Fibroblast of peridontal ligament (primary cell): ENCODE measurements around the gene LSM14A.
"Not testable (repeated sequence)": the region's sequence is repeated elsewhere in the genome, so short reads cannot be mapped to it uniquely, and the experiment has no call there.

Experiments
- DNase-seq: peaks from one replicate; pipeline ENCODE4 v3.0.0-alpha.2; 2010; ENCODE audit errors: extremely low read depth

LSM14A gene

DNA sequence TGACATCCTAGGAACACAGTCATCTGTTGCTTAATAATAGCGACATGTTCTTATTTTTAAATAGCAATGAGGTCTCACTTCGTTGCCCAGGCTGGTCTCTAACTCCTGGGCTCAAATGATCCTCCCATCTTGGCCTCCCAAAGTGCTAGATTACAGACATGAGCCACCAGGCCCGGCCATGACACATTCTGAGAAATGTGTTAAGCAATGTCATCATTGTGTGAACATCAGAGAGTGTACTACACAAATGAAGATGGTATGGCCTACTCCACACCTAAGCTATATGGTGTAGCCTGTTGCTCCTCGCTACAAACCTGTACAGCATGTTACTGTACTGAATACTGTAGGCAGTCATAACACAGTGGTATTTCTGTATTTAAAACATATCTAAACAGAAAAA lies 57.4 kb downstream of the LSM14A start:
- no peak for DNase-seq

DNA sequence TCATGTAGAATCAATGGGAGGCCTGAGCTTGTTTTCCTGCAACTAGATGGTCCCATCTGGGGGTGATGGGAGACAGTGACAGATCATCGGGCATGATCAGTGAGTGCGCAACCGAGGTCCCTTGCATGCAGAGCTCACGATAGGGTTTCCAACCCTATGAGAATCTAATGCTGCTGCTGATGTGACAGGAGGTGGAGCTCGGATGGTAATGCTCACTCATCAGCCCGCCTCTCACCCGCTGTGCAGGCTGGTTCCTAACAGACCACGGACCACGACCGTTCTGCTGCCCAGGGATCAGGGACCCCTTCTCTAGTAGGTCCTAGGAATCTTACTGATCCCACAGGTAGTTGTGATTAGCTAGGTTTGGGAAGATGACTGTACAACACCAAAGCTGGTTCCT lies 58.5 kb downstream of the LSM14A start:
- no peak for DNase-seq

GRCh38 chr19:34231439-34231838 lies 59.1 kb downstream of the LSM14A start:
- no peak for DNase-seq

GRCh38 chr19:34232566-34233481 lies 60.5 kb downstream of the LSM14A start:
- peak; percentile 96 for DNase-seq

GRCh38 chr19:34235425-34235940 lies 63.2 kb downstream of the LSM14A start:
- no peak for DNase-seq

GRCh38 chr19:34236035-34236987 lies 64.0 kb downstream of the LSM14A start:
- DNase-seq = peak; percentile 94

GRCh38 chr19:34237283-34237682 lies 65.0 kb downstream of the LSM14A start:
- DNase-seq = no peak

GRCh38 chr19:34237939-34238338 lies 65.6 kb downstream of the LSM14A start:
- no peak for DNase-seq

- DNase-seq = no peak
Measured at GRCh38 chr19:34241513-34242337, 69.4 kb downstream of the LSM14A start.

- DNase-seq = not testable (repeated sequence)
Measured at GRCh38 chr19:34243138-34243875, 71.0 kb downstream of the LSM14A start.

GRCh38 chr19:34243876-34244578 lies 71.7 kb downstream of the LSM14A start:
- DNase-seq = no peak

DNA sequence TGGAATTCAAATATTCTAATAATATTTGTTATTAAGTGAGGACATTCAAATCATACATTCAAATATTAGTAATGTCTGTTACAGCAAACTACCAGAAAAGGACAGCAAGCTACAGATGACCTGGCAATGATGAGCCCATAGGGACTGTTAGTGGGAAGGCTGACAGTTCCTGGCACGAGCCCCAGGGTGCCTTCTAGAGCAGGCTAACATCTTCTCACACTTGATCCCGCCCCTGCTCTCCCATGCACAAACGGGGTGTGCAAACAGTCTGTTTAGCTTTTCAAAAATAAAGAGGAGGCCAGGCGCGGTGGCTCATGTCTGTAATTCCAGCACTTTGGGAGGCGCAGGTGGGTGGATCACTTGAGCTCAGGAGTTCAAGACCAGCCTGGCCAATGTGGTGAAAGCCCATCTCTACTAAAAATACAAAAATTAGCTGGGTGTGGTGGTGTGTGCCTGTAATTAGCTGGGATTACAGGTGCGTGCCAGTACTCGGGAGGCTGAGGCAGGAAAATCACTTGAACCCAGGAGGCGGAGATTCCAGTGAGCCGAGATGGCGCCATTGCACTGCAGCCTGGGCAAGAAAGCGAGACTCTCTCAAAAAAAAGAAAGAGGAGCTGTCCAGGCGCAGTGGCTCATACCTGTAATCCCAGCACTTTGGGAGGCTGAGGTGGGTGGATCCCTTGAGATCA lies 72.5 kb downstream of the LSM14A start:
- DNase-seq = no peak

DNA sequence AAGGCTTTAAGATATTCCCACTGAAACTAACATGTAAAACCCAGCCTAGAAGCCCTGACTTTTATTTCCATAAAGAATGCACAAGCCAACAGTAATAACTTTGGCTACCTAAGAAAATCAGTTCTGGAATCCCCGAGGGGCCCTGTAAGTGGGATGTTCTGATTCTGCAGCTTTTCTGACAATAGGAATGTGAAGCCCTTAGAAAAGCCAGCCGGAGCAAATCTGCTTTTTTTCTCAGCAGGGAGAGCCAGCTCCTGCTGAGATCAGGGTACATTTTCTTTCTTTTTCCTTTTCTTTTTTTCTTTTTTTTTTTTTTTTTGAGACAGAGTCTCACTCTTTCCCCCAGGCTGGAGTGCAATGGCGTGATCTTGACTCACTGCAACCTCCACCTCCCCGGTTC lies 74.0 kb downstream of the LSM14A start:
- DNase-seq = peak; percentile 62

- no peak for DNase-seq
Measured at GRCh38 chr19:34248941-34249340, 76.6 kb downstream of the LSM14A start.

- DNase-seq = not testable (repeated sequence)
Measured at GRCh38 chr19:34253167-34253566, 80.9 kb downstream of the LSM14A start.

- DNase-seq = not testable (repeated sequence)
Measured at GRCh38 chr19:34253681-34254045, 81.4 kb downstream of the LSM14A start.

- peak; percentile 40 for DNase-seq
Measured at GRCh38 chr19:34254046-34254697, 81.9 kb downstream of the LSM14A start, which contains the start of gene GARRE1. Gene GARRE1, plus strand, starts transcription at chr19:34254554. Its CDS starts 45,920 bp downstream, at chr19:34300474.

- DNase-seq = no peak
Measured at GRCh38 chr19:34254698-34255432, 82.6 kb downstream of the LSM14A start.
